Ascending aorta (tissue), 2 donors: Measurements from ENCODE around the gene LIMS2. TPM values are rescaled to one million over a fixed set of nuclear protein-coding genes. Genes with fewer than 3 reads are reported as not detected.

ENCODE experiments used
- DNase-seq, 2 donors: peaks; one replicate each; pipeline ENCODE4 v3.0.0-alpha.2; 2019; ENCODE audit warnings: low spot score in 2 of 2
- H3K27ac ChIP-seq, 2 donors: fragments of 200-600 bp; sonication (generic); one replicate each; pipeline ENCODE4 v1.5.1; 2016 to 2017; ENCODE audit warnings: mild to moderate bottlenecking in 1 of 2
- H3K27me3 ChIP-seq: fragments of 200-600 bp; sonication (generic); one replicate; pipeline ENCODE4 v1.5.1; 2017
- H3K36me3 ChIP-seq, 2 donors: fragments of 200-600 bp; sonication (generic); one replicate each; pipeline ENCODE4 v1.5.1; 2016
- H3K4me1 ChIP-seq, 2 donors: fragments of 200-600 bp; sonication (generic); one replicate each; pipeline ENCODE4 v1.5.1; 2016 to 2017; ENCODE audit warnings: mild to moderate bottlenecking in 1 of 2
- H3K4me3 ChIP-seq, 2 donors: fragments of 200-600 bp; sonication (generic); one replicate each; pipeline ENCODE4 v1.5.1; 2016 to 2017; ENCODE audit warnings: mild to moderate bottlenecking in 1 of 2
- H3K9me3 ChIP-seq, 2 donors: fragments of 200-600 bp; sonication (generic); one replicate each; pipeline ENCODE4 v1.5.1; 2016
- CTCF ChIP-seq, 3 experiments: fragments of 200-600 bp in 2 of 3; fragments of 450-650 bp in 1 of 3; sonication (generic) in 2 of 3; IDR thresholded peaks; one replicate each; pipeline ENCODE4 v1.5.1; 2016 to 2019; ENCODE audit warnings: antibody characterized with exemption in 3 of 3, mild to moderate bottlenecking in 1 of 3, moderate library complexity in 1 of 3
- intact Hi-C: fragments of 100-400 bp; cut with DNase I; formaldehyde crosslinking; loops from one replicate; pipeline ENCODE4 v1.15.1; 2023
- total RNA-seq: library from RNA; depleted of rRNA; stranded (reverse); fragments of >200 nt; gene quantifications from one replicate; pipeline ENCODE4 v1.1.0, GENCODE V29; 2016

Gene LIMS2
- total RNA-seq, 1 donor from 2014 or later, result 169 TPM

- intact Hi-C loops, result loop anchor here (2.0 to 5.0 kb wide), 4 partner anchors 33 to 112 kb away; partner anchors contain the start of gene IWS1
- Histone ChIP-seq H3K4me3 (no peak overlapping the region), H3K36me3 (peaks cover 39 to 53% of the 10 kb centered on the region in 2 donors), H3K4me1 (peaks cover 12 to 23% of the 10 kb centered on the region in 2 donors), H3K9me3 (no peaks in the 10 kb centered on the region), H3K27me3 (no peaks in the 10 kb centered on the region), H3K27ac (peak overlapping the region; percentile 87 to 90)
- TF ChIP-seq CTCF (IDR thresholded peaks at IDR 0.05), result no peak
- DNase-seq, result no peak
Measured at GRCh38 chr2:127639111-127639474, 36.2 kb downstream of the LIMS2 start.

GRCh38 chr2:127638361-127639110, 36.8 kb downstream of the LIMS2 start:
- Histone ChIP-seq H3K4me3 (no peak overlapping the region), H3K4me1 (peaks cover 16 to 28% of the 10 kb centered on the region in 2 donors), H3K27ac (peak overlapping the region; percentile 87 to 90), H3K27me3 (no peaks in the 10 kb centered on the region), H3K9me3 (no peaks in the 10 kb centered on the region), H3K36me3 (peaks cover 39 to 49% of the 10 kb centered on the region in 2 donors)
- DNase-seq, result no peak
- TF ChIP-seq CTCF (IDR thresholded peaks at IDR 0.05), result no peak
- intact Hi-C loops, result loop anchor here (2.0 to 5.0 kb wide), 4 partner anchors 34 to 111 kb away; partner anchors contain the start of gene IWS1

GRCh38 chr2:127637725-127638252, 37.5 kb downstream of the LIMS2 start:
- Histone ChIP-seq H3K36me3 (peaks cover 36 to 43% of the 10 kb centered on the region in 2 donors), H3K27me3 (no peaks in the 10 kb centered on the region), H3K27ac (peak overlapping the region; percentile 87 to 90), H3K9me3 (no peaks in the 10 kb centered on the region), H3K4me1 (peaks cover 16 to 36% of the 10 kb centered on the region in 2 donors), H3K4me3 (no peak overlapping the region)
- DNase-seq, result no peak
- no peak for TF ChIP-seq CTCF (IDR thresholded peaks at IDR 0.05)
- intact Hi-C loops, result loop anchor here (2.0 to 5.0 kb wide), 4 partner anchors 35 to 110 kb away; partner anchors contain the start of gene IWS1

- Histone ChIP-seq H3K9me3 (no peaks in the 10 kb centered on the region), H3K27me3 (no peaks in the 10 kb centered on the region), H3K4me1 (peaks cover 16 to 41% of the 10 kb centered on the region in 2 donors), H3K27ac (peak overlapping the region; percentile 87 to 90), H3K4me3 (no peak overlapping the region), H3K36me3 (peaks cover 36 to 40% of the 10 kb centered on the region in 2 donors)
- no peak for TF ChIP-seq CTCF (IDR thresholded peaks at IDR 0.05)
- intact Hi-C loops, result loop anchor here (5.0 kb wide), 3 partner anchors 35 to 110 kb away; partner anchors contain the start of gene IWS1
- DNase-seq, result no peak
Measured at GRCh38 chr2:127637236-127637630, 38.1 kb downstream of the LIMS2 start.

- Histone ChIP-seq H3K4me3 (no peak overlapping the region), H3K27me3 (no peaks in the 10 kb centered on the region), H3K4me1 (peaks cover 16 to 44% of the 10 kb centered on the region in 2 donors), H3K27ac (peak overlapping the region; percentile 87 to 90), H3K9me3 (no peaks in the 10 kb centered on the region), H3K36me3 (peaks cover 29 to 33% of the 10 kb centered on the region in 2 donors)
- no peak for DNase-seq
- intact Hi-C loops, result loop anchor here (5.0 kb wide), 3 partner anchors 36 to 109 kb away; partner anchors contain the start of gene IWS1
- no peak for TF ChIP-seq CTCF (IDR thresholded peaks at IDR 0.05)
Measured at GRCh38 chr2:127636248-127637235, 38.8 kb downstream of the LIMS2 start.
